MM.1S (cell line): ENCODE data around the gene VGLL2.

Experiments used
- DNase-seq: peaks from one replicate; pipeline ENCODE4 v3.0.0-alpha.2; 2015
- H2AFZ ChIP-seq: fragments of 300-600 bp; sonication (generic); 2 replicates; pipeline ENCODE4 v1.6.0; 2016; ENCODE audit warnings: antibody characterized with exemption, low read length
- H3F3A ChIP-seq: fragments of 300-600 bp; sonication (generic); 2 replicates; pipeline ENCODE4 v1.6.1; 2016; ENCODE audit warnings: mild to moderate bottlenecking, antibody characterized with exemption, low read length, moderate library complexity, mixed read lengths; ENCODE audit not compliant: insufficient read depth
- H3K27ac ChIP-seq: fragments of 300-600 bp; sonication (generic); 2 replicates; pipeline ENCODE4 v1.5.1; 2016; ENCODE audit warnings: mild to moderate bottlenecking, low read length
- H3K27me3 ChIP-seq: fragments of 300-600 bp; sonication (generic); replicated peaks from 2 replicates; pipeline ENCODE4 v1.6.0; 2016; ENCODE audit warnings: low read length; ENCODE audit not compliant: insufficient read depth
- H3K36me3 ChIP-seq: fragments of 300-600 bp; sonication (generic); replicated peaks from 2 replicates; pipeline ENCODE4 v1.6.1; 2016; ENCODE audit warnings: mild to moderate bottlenecking, low read length, mixed read lengths; ENCODE audit not compliant: insufficient read depth
- H3K4me1 ChIP-seq: fragments of 300-600 bp; sonication (generic); 2 replicates; pipeline ENCODE4 v1.6.1; 2016; ENCODE audit warnings: low read length, mixed read lengths
- H3K4me2 ChIP-seq: fragments of 300-600 bp; sonication (generic); 2 replicates; pipeline ENCODE4 v1.6.0; 2016; ENCODE audit warnings: low read depth, low read length
- H3K4me3 ChIP-seq: fragments of 300-600 bp; sonication (generic); 2 replicates; pipeline ENCODE4 v1.5.1; 2016; ENCODE audit warnings: low read length, mixed read lengths
- H3K79me2 ChIP-seq: fragments of 300-600 bp; sonication (generic); 2 replicates; pipeline ENCODE4 v1.6.1; 2016; ENCODE audit warnings: mixed run types, low read length, mixed read lengths
- H3K9ac ChIP-seq: fragments of 300-600 bp; sonication (generic); 2 replicates; pipeline ENCODE4 v1.6.1; 2016; ENCODE audit warnings: low read length, mixed read lengths
- H3K9me2 ChIP-seq: fragments of 300-600 bp; sonication (generic); replicated peaks from 2 replicates; pipeline ENCODE4 v1.6.1; 2016; ENCODE audit warnings: mild to moderate bottlenecking, low read length, mixed read lengths; ENCODE audit not compliant: insufficient read depth
- H3K9me3 ChIP-seq: fragments of 300-600 bp; sonication (generic); replicated peaks from 2 replicates; pipeline ENCODE4 v1.6.1; 2016; ENCODE audit warnings: mild to moderate bottlenecking, low read length, mixed read lengths; ENCODE audit not compliant: insufficient read depth
- H4K20me1 ChIP-seq: fragments of 300-600 bp; sonication (generic); 2 replicates; pipeline ENCODE4 v1.6.1; 2016; ENCODE audit warnings: mild to moderate bottlenecking, low read length, moderate library complexity, mixed read lengths; ENCODE audit not compliant: insufficient read depth
- CTCF ChIP-seq: fragments of 300-600 bp; sonication (generic); IDR thresholded peaks from 2 replicates; pipeline ENCODE4 v1.5.1; 2016; ENCODE audit warnings: antibody characterized with exemption, low read length, mixed read lengths
- EZH2 ChIP-seq: fragments of 300-600 bp; sonication (generic); optimal IDR thresholded peaks from 2 replicates; pipeline ENCODE3; 2017; ENCODE audit warnings: low read depth, mild to moderate bottlenecking, antibody characterized with exemption, low read length, mixed read lengths
- EZH2phosphoT487 ChIP-seq: fragments of 300-600 bp; sonication (generic); IDR thresholded peaks from 2 replicates; pipeline ENCODE4 v1.6.1; 2018; ENCODE audit warnings: antibody characterized with exemption, low read length

Gene VGLL2

GRCh38 chr6:117269638-117270054 lies 4.3 kb downstream of the VGLL2 start:
- no peak overlapping the region for H2AFZ ChIP-seq

GRCh38 chr6:117270055-117270842 lies 4.9 kb downstream of the VGLL2 start:
- H3K9me2 ChIP-seq, result no peaks in the 10 kb centered on the region
- no peaks in the 10 kb centered on the region for H4K20me1 ChIP-seq
- no peaks in the 10 kb centered on the region for H3F3A ChIP-seq
- no peaks in the 10 kb centered on the region for H3K79me2 ChIP-seq
- peaks cover 9% of the 10 kb centered on the region for H3K4me1 ChIP-seq
- no peak for DNase-seq
- H3K4me3 ChIP-seq, result no peak overlapping the region
- no peak for TF ChIP-seq EZH2
- TF ChIP-seq EZH2phosphoT487, result no peak
- no peak for TF ChIP-seq CTCF
- H3K4me2 ChIP-seq, result no peak overlapping the region
- no peaks in the 10 kb centered on the region for H3K36me3 ChIP-seq
- H2AFZ ChIP-seq, result no peak overlapping the region
- H3K9me3 ChIP-seq, result no peaks in the 10 kb centered on the region
- no peak overlapping the region for H3K9ac ChIP-seq
- no peak overlapping the region for H3K27ac ChIP-seq
- peaks cover 39% of the 10 kb centered on the region for H3K27me3 ChIP-seq

More at GRCh38 chr6:117269638-117270054, 4.3 kb downstream of the VGLL2 start:
- Histone ChIP-seq H3K4me1 (peaks cover 9% of the 10 kb centered on the region), H3K27ac (no peak overlapping the region), H3K9me2 (no peaks in the 10 kb centered on the region), H3K9ac (no peak overlapping the region), H3K4me3 (no peak overlapping the region), H3F3A (no peaks in the 10 kb centered on the region), H3K9me3 (no peaks in the 10 kb centered on the region), H3K79me2 (no peaks in the 10 kb centered on the region), H3K36me3 (no peaks in the 10 kb centered on the region), H4K20me1 (no peaks in the 10 kb centered on the region), H3K27me3 (peaks cover 39% of the 10 kb centered on the region), H3K4me2 (no peak overlapping the region)
- DNase-seq, result no peak
- TF ChIP-seq EZH2 (no peak), CTCF (no peak), EZH2phosphoT487 (no peak)

- Histone ChIP-seq H3K4me2 (no peak overlapping the region), H3K27me3 (peaks cover 35% of the 10 kb centered on the region), H3K4me3 (no peak overlapping the region)
These were observed 5.6 kb downstream of the VGLL2 start for GRCh38 chr6:117270843-117271507.

More at GRCh38 chr6:117270843-117271507, 5.6 kb downstream of the VGLL2 start:
- H3K9me2 ChIP-seq, result no peaks in the 10 kb centered on the region
- no peaks in the 10 kb centered on the region for H4K20me1 ChIP-seq
- H3F3A ChIP-seq, result no peaks in the 10 kb centered on the region
- H3K27ac ChIP-seq, result no peak overlapping the region
- no peaks in the 10 kb centered on the region for H3K79me2 ChIP-seq
- H3K9ac ChIP-seq, result no peak overlapping the region
- TF ChIP-seq EZH2phosphoT487, result no peak
- no peak for TF ChIP-seq EZH2
- TF ChIP-seq CTCF, result no peak
- no peak overlapping the region for H2AFZ ChIP-seq
- DNase-seq, result no peak
- H3K36me3 ChIP-seq, result no peaks in the 10 kb centered on the region
- H3K9me3 ChIP-seq, result no peaks in the 10 kb centered on the region
- peaks cover 9% of the 10 kb centered on the region for H3K4me1 ChIP-seq
